ENCODE measurements around the gene TTC27.
"Not testable (repeated sequence)": the region's sequence is repeated elsewhere in the genome, so short reads cannot be mapped to it uniquely, and the experiment has no call there.

Gene TTC27

DNA sequence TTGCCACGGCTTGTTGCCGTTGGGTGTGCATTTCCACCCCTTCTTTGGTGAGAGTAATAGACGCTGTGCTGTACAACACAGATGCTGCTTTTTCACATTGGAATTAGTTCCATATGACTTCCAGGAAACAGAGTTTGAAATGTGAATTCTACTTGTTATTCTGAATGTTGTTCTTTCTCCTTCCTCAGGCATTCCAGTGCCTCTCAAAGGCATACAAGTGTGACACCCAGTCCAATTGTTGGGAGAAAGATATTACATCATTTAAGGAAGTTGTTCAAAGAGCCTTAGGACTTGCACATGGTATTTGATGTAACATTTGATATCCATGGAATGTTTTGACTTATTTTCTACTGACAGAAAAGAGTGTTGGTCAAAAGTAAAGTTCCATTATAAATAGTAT lies 184.5 kb downstream of the TTC27 start:
- no peak for DNase-seq

DNA sequence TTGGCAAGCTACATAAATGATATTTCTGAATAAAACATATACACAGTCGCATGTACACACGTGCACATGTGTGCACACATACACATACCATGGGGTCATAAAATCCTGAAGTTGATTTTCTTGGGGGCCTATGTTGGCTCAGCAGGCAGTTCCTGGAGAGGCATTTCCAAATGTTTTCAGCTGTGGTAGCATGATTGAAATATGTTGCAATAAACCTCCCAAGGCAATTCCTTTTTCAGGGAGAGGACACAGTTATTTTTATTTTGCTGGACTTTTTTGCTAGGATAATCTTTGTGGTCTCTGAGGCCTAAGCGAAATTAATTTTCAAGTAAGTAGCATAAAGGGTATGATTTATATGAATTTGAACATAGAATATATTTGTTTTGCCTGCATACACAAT lies 192.2 kb downstream of the TTC27 start:
- no peak for DNase-seq

GRCh38 chr2:32820701-32821100 lies 192.9 kb downstream of the TTC27 start:
- DNase-seq, result no peak

DNA sequence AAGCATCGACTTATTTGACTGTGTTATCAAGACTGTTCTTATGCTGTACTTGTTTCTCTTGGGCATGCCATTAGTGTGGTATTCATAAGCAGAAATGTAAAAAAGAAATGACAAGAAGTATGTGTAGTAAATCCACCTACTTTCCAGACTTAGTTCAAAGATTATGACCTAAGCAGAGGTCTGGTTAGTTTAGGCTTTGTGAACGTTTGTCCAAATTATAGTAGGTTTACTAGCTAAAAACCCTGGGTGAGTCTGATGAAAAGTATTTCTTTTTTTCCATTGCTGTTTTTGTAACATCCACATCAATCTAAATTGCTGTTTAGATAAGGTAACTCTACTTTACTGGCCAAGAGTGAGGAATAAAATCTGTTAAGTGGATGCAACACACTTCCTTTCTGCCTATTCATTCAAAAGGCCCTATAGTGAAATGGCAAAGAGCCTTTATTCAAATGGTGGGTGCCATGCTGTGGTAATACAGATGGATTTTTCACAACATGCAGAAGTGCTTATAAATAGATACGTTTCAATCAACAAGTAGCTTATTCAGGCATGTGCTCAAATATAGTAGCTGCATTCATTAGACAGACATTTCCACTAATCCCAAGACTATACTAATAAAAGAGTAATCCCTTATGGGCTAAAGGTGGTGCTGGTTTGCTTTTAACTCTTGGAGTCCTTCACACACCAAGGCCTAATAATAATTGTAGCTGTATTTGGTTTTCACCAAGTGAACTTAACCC lies 196.4 kb downstream of the TTC27 start:
- no peak for DNase-seq

DNA sequence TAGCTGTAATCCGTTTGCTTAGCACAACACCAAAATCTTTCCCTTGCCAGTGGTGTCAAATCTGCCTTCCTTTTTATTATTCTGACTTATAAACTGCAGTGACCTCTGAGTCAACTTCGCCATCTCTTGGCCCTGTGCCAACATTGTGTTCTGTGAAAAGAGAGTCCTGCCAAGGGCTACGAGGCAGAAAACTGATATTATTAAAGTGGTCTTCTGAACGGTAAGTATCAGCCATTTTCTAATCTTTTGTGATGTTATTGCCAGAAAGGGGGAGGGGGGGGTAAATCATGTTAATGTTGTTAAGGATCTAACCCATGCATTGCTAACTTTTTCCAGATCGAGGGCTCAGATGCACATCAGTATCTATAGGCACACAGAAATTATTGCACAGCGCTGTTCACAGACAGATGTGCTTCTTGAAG lies 197.5 kb downstream of the TTC27 start:
- no peak for DNase-seq

- no peak for DNase-seq
Observed at GRCh38 chr2:32830196-32830595, 202.3 kb downstream of the TTC27 start.

DNA sequence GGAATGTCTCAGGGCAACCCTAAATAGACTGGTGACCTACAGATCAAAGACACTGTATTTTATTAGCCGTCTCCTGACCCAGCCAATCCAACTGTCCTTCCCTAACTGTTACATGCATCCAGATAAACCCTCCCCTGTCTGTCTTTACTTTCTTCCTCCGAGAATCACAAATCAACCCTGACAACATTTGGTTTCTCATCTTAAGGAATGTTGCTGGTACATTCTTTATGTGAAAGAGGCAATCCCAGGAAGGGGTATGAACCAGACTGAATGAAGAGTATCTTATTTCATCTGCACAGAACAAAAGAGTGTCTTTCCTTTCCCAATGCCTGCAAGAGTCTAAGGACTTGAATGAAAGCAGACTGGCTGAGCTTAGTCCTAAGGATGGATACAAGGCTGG lies 205.0 kb downstream of the TTC27 start:
- DNase-seq, result no peak

DNA sequence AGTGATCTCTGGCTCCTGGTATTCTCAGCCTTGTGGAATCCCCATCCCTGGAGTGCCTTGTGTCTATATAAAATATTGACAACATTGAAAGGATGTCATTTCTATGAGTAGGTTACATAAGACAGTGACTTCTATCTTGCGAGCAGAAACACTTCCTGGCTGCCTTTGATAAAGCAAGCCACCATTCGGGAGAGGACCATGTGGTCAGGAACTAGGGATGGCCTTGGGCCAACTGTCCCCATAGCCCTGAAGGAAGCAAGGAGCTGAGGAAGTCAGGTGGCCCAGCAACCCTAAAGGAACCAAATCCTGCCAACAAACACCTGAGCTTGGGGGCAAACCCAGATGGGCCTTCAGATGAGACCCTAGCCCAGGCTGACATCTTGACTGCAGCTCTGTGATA lies 205.9 kb downstream of the TTC27 start:
- DNase-seq, result no peak

GRCh38 chr2:32835148-32835547 lies 207.3 kb downstream of the TTC27 start:
- DNase-seq, result no peak

DNA sequence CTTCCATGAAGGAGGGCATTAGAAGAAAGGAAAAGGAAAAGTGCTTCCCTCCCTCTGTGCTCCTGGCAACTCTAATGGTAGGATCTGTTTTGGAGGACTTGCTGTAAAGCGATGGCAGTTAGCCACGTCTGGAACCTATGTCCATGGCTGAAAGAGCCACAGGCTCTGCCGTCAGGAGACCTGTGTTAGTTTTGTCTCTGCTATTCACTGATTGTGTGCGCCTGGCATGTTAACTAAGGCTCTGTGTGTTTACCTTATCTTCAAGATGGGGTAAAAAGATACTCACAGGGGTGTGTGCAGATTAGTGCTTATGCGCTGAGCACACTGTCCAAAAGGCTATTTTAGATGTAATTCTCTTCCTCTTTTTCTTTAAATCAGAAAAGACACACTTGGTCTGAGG lies 209.1 kb downstream of the TTC27 start:
- no peak for DNase-seq

DNA sequence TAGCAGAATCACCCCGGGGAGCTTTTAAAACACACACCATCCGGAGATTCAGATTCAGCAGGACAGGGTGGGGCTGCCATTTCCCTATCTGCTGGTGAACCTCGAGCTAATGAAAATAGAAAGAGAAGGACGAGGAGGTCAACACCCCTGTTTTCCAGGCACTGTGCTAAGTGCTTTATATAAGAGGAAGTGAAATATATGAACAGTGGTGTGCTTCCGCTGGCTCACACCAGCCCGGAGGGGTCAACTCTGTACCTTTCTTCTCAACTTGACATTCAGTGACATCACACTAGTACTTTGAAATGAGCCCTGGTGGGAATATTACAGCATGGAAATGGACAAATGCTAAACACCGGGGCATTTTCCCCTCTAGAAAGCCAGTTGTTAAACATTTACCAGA lies 210.6 kb downstream of the TTC27 start:
- DNase-seq, result peak in 1 of 2 donors; percentile 18

- no peak for DNase-seq
Observed at GRCh38 chr2:32838949-32839348, 211.1 kb downstream of the TTC27 start.

GRCh38 chr2:32841931-32842898 lies 214.4 kb downstream of the TTC27 start:
- no peak for DNase-seq

- no peak for DNase-seq
Observed at GRCh38 chr2:32843699-32844098, 215.8 kb downstream of the TTC27 start.

DNA sequence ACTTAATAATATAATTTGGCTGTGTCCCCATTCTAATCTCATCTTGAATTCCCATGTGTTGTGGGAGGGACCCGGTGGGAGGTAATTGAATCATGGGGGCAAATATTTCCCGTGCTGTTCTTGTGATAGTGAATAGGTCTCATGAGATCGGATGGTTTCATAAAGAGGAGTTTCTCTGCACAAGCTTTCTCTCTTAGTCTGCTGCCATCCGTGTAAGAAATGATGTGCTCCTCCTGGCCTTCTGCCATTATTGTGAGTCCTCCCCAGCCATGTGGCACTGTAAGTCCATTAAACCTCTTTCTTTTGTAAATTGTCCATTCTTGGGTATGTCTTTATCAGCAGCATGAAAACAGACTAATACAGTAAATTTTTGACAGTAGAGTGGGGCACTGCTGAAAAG lies 216.4 kb downstream of the TTC27 start:
- DNase-seq, result no peak

GRCh38 chr2:32846274-32846673 lies 218.4 kb downstream of the TTC27 start:
- not testable (repeated sequence) for DNase-seq

DNA sequence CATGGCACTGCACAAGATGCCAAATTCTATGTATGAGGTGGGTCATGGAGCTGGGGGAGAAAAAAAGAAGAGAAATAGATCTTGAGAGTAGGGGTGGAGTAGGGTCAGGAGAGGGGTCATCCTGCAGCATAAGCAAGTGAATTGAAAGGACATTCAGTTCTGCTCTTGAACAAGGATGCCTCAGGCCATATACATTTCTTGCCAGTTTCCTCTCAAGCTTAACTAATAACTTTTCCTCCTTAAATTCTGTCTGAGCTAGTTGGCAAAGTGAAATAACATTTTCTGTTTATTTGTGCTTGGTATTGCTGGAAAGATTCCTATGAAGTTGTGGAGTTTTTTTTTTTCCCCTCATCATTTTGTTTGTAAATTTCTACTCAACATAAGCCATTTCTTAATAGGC lies 219.9 kb downstream of the TTC27 start:
- DNase-seq, result no peak

DNA sequence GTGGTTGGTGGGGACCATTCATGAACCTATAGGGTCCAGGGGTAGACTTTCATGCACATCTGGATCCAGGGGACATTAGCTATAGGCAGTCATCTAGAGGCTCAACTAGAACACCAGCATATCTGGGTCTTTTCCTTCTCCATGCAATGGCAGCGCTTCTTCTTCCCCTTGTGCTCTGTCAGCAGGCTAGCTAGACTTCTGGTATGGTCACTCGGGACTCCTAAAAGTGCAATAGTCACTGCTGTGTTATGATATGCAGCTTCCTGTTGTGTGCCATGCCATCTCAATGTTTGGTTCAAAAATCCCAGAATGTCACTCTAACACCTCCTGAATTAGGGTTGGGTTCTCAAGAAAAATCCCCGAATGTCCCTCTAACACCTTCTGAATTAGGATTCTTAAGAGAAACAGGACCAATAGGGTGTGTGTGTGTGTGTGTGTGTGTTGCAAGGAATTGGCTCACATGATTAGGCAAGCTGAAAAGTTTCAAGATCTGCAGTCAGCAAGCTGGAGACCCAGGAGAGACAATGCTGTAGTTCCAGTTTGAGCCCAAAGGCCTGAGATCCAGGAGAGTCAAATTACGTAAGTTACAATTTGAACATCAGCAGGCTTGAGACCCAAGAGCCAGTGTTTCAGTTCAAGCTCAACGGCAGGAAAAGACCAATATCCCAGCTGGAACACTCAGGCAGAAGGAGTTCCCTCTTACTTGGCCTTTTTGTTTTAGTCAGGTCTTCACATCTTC lies 221.8 kb downstream of the TTC27 start:
- no peak for DNase-seq

DNA sequence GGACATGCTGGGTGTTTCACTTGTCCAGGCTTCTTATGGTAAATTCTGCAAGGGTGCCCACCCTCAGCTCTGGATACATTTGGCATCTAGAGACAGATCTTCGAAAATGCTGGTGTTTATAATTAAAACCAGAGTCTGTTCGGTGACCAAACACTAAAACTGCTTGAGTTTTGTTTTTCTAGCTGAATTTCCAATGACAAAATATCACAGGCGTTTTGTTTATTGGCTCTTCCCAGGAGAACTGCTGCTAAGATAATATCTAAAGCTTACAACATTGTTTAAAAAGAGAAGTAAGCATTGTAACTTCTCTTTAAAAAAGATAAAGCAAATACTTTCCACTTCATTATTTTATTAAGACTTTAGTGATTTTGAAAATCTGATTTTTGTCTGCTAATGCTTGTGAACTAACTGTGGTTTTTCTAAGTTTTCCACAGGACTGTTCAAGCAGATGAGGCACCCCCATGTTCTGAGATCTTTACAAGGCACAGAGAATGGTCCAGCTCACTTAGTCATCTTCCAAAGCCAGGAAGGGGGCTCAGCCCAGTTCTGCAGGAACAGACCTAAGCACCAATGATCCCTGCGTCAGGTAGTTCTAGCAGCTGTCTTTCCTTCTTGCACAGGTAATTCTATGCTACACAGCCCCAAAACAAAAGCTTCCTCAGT lies 224.1 kb downstream of the TTC27 start:
- no peak for DNase-seq

DNA sequence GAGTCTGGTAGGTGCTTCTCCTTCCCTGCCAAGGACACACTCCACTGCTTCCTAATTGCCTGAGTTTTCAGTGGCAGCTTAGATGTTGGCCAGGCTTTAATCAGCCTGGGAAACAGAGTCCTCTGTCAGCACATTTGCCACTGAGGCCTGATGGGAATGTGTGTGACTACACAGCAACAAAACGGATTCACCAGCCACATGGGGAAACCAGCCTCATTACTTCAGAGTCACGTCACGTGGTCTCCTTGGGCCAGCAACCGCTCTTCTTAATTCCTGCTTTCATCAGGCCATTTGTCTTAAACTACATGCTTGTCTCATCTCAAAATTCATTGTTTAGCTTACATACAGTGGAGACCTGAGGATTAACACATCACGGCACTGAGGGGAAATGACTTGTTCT lies 225.0 kb downstream of the TTC27 start:
- no peak for DNase-seq

- no peak for DNase-seq
Observed at GRCh38 chr2:32856891-32857290, 229.0 kb downstream of the TTC27 start.

DNA sequence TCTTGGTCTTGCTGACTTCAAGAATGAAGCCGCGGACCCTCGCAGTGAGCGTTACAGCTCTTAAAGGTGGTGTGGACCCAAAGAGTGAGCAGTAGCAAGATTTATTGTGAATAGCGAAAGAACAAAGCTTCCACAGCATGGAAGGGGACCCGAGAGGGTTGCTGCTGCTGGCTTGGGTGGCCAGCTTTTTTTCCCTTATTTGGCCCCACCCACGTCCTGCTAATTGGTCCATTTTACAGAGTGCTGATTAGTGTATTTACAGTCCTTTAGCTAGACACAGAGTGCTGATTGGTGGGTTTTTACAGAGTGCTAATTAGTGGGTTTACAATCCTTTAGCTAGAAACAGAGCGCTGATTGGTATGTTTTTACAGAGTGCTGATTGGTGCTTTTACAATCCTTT lies 230.9 kb downstream of the TTC27 start:
- DNase-seq, result no peak

GRCh38 chr2:32860385-32860784 lies 232.5 kb downstream of the TTC27 start:
- no peak for DNase-seq
